Measurements from ENCODE around the gene UBE2L5.

GRCh38 chr13:30381049-30381448, 41.2 kb upstream of the UBE2L5 start:
- TF ChIP-seq CEBPB (IDR thresholded peaks at IDR 0.05; ENCODE audit: low read depth, low read length) (no peak), POLR2A (IDR thresholded peaks at IDR 0.05; ENCODE audit: low read depth, low read length) (no peak), MXI1 (IDR thresholded peaks at IDR 0.05; ENCODE audit: borderline replicate concordance, low read depth, low read length) (no peak), CTCF (conservative IDR thresholded peaks at IDR 0.05; ENCODE audit: low read depth, low read length) (no peak), RAD21 (IDR thresholded peaks at IDR 0.05; ENCODE audit: low read length) (no peak), RCOR1 (IDR thresholded peaks at IDR 0.05; ENCODE audit: insufficient replicate concordance, low read length) (no peak), RFX5 (IDR thresholded peaks at IDR 0.05; ENCODE audit: low read depth, low read length) (no peak), BHLHE40 (IDR thresholded peaks at IDR 0.05; ENCODE audit: low read depth, low read length) (no peak)
